DMS114 treated with DMSO at 0.1 percent for 48 hours (cell line): ENCODE results near the gene CRELD1.

Experiments
- DNase-seq: peaks from one replicate; lab custom pipeline; 2025; ENCODE audit not compliant: unreplicated experiment; lab: John Stamatoyannopoulos, UW

Gene CRELD1

DNA sequence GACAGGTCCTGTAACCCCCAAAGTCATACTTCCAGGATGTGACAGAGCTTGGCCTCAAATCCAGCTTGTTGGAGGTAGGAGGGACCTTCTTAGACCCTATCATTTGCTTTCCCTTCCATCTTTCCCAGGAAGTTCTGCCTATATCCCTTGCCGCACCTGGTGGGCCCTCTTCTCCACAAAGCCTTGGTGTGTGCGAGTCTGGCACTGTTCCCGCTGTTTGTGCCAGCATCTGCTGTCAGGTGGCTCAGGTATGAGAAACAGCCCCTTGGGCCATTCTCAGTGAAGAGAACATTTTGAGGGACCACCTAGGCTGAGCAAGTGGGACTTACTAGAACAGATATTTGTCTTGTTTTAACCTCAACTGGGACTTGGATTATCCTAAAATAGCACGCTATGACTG, 29.7 kb upstream of the CRELD1 start:
- no peak for DNase-seq

DNA sequence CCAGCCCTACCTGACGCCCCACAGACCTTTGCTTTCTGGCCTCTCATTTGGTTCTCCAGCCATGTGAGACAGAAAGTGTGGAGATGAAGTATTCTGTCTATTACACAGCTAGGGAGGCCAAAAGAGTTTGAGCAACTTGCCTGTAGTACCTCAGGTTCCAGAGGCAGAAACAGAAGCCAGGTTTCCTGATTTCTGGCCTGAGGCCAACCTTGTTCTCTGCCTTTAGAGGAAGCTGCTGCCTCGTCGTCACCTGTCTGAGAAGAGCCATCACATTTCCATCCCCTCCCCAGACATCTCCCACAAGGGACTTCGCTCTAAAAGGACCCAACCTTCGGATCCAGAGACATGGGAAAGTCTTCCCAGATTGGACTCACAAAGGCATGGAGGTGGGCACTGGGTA, 27.2 kb upstream of the CRELD1 start:
- DNase-seq = no peak

- no peak for DNase-seq
Observed at GRCh38 chr3:9908286-9908685, 25.3 kb upstream of the CRELD1 start.

GRCh38 chr3:9909221-9910013, 24.2 kb upstream of the CRELD1 start:
- no peak for DNase-seq

GRCh38 chr3:9911863-9912262, 21.8 kb upstream of the CRELD1 start:
- DNase-seq = no peak

DNA sequence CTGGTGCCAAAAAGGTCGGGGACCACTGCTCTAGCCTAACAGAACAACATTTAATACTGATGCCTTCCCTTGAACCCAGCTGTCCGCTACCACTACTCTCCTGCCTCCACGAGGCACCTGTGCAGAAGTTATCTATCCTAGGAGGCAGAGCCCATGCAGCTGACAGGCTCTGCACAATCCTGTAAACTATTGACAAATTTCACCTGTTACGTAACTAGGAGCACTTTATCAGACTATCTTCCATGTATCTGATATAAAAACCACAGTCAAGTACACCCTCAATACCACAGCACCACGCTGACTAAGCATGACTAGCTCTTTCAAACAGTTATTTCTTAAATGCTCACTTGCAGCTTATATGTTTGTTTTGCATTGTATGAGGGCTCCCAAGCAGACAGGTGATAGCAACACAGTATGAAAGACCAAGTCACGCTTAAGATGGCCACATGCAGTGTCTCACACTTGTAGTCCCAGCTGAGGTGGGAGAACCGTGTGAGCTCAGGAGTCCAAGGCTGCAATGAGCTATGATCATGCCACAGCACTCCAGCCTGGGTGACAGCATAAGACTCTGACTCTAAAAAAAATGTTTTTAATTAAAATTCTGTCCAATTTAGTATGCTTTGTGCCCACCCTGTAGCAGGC, 21.2 kb upstream of the CRELD1 start:
- DNase-seq = no peak

DNA sequence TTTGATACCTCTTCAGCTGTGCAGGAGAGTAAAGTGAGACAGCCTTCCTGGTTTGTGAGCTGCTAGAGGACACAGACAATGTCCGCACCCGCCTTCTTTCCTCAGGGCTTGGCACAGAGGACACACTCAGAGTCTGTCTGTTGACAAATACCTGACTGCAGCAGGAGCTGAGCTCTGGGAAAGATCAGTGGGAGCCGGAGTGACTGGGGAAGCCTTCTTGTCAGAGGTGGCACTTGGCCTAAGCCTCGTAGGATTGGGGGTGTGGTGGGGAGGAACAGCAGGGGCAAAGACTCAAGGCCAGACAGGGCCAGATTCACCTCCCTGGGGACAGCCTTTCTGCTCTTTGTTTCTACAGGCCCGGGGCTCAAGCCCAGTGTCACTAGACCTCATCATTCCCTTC, 20.0 kb upstream of the CRELD1 start:
- DNase-seq = no peak

- no peak for DNase-seq
Observed at GRCh38 chr3:9914011-9914410, 19.6 kb upstream of the CRELD1 start.

DNA sequence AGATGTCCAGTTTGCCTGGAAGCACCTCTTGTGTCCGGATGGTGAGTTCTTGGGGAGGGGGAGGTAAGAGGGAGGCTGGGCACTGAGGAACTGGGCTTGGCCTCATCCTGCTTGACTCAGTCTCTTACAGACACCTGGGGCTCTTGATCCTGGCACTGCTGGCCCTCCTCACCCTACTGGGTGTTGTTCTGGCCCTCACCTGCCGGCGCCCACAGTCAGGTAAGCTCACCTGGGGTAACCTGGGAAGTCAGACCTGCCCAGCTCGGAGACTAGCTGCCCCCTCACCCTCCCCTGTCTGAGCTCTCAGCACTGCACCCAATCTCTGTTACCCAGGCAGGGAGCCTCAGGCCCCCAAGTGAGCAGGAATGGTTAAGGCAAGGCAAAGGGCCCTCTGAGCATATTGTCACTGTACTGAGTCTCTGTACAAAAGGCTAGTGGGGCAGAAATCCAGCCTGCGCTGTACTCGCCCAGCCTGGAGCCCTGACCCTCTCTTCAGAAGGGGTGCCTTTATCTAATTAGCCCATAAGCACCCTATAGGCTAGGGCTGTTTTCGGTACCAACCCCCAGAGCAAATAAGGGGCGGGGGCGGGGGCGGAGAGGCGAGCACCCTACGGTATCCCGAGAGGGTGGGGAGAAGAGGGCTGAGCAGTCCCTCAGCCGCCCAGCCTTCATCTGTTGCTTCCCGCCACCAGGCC, 18.9 kb upstream of the CRELD1 start:
- DNase-seq = no peak

DNA sequence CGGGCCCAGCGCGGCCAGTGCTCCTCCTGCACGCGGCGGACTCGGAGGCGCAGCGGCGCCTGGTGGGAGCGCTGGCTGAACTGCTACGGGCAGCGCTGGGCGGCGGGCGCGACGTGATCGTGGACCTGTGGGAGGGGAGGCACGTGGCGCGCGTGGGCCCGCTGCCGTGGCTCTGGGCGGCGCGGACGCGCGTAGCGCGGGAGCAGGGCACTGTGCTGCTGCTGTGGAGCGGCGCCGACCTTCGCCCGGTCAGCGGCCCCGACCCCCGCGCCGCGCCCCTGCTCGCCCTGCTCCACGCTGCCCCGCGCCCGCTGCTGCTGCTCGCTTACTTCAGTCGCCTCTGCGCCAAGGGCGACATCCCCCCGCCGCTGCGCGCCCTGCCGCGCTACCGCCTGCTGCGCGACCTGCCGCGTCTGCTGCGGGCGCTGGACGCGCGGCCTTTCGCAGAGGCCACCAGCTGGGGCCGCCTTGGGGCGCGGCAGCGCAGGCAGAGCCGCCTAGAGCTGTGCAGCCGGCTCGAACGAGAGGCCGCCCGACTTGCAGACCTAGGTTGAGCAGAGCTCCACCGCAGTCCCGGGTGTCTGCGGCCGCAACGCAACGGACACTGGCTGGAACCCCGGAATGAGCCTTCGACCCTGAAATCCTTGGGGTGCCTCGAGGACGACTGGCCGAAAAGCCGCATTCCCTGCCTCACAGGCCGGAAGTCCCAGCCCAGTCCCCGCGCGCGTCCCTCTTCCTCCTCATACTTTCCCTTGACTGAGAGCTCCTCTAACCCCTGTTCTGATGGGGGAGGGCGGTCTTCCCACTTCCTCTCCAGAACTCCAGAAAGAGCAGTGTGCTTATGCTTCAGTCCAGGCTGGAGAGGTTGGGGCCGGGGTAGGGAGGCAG, 18.1 kb upstream of the CRELD1 start:
- DNase-seq = no peak

- DNase-seq = no peak
Observed at GRCh38 chr3:9916346-9916733, 17.3 kb upstream of the CRELD1 start.

GRCh38 chr3:9916734-9917680, 16.6 kb upstream of the CRELD1 start, which contains the start of gene IL17RC:
IL17RC (plus strand) TSS chr3:9917098; CDS start chr3:9917316, 218 bp downstream.
- DNase-seq = peak; percentile 33

GRCh38 chr3:9917820-9918219, 15.8 kb upstream of the CRELD1 start:
- no peak for DNase-seq

DNA sequence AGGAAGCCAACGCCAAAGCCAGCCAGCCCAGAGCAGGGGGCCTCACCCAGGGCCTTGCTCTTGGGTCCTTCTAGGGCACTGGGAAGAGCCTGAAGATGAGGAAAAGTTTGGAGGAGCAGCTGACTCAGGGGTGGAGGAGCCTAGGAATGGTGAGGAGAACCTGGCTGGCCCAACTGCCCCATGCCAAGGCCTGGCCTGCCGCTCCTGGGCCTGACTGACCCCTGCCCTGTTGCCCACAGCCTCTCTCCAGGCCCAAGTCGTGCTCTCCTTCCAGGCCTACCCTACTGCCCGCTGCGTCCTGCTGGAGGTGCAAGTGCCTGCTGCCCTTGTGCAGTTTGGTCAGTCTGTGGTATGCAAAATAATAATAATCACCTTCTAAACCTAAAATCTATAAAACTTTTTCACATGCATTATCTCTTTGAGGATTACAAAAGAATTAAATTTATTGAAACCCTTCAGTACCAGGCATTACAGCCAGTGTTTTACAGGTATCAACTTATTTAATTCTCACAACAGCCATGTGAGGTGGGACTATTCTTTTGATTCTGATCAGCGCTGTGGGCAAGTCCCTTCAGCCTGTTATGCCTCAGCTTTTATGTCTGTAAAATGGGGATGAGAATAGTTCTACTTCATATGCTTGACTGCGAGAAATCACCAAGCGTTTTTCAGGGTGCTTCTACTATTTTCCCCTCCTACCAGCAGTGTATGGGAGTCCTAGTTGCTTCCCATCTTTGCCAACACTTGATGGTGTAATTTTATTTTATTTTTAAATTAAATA, 15.2 kb upstream of the CRELD1 start:
- no peak for DNase-seq

DNA sequence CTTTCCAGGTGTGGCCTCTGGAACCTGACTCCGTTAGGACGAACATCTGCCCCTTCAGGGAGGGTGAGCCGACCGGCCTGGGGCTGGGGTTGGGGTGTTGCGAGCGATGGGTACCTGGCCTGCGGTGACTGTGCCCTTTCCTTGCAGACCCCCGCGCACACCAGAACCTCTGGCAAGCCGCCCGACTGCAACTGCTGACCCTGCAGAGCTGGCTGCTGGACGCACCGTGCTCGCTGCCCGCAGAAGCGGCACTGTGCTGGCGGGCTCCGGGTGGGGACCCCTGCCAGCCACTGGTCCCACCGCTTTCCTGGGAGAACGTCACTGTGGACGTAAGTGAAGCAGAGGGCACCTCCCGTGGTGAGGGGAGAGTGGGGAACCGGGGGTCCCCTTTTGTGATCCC, 5.5 kb upstream of the CRELD1 start:
- no peak for DNase-seq

DNA sequence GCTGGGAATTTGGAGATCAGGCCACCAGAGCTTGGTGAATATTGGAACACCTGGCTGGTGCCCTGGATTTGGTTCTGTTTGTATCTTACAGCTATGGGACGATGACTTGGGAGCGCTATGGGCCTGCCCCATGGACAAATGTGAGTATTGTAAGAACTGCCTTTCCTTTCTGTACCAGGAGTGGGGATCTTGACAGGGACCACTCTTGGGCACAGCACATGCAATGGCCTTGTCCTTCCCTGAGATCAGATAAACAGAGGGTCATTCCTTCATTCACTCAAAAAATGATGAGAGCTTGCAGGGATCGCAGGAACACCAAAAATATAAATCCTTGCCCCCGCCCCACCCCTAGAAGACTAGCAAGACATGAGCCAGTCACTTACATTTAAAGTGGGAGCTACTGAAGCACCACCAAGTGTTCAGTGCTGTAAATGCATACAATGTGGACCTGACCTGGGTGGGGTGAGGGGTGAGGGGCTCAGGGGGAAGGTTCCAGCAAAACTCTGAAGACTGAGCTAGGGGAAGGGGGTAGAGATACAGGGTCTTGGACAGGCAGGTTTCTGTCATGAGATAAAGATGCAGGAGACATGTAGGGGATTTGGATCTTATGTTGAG, 2.7 kb upstream of the CRELD1 start:
- no peak for DNase-seq

GRCh38 chr3:9932535-9932842, 1.1 kb upstream of the CRELD1 start:
- DNase-seq = no peak

DNA sequence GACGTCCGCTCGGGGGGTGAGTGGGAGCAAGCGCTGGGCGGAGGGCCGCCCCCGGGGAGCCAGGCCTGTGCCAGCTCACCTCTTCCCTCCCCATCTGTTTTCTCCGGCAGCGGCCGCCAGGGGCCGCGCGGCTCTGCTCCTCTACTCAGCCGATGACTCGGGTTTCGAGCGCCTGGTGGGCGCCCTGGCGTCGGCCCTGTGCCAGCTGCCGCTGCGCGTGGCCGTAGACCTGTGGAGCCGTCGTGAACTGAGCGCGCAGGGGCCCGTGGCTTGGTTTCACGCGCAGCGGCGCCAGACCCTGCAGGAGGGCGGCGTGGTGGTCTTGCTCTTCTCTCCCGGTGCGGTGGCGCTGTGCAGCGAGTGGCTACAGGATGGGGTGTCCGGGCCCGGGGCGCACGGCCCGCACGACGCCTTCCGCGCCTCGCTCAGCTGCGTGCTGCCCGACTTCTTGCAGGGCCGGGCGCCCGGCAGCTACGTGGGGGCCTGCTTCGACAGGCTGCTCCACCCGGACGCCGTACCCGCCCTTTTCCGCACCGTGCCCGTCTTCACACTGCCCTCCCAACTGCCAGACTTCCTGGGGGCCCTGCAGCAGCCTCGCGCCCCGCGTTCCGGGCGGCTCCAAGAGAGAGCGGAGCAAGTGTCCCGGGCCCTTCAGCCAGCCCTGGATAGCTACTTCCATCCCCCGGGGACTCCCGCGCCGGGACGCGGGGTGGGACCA, 632 bp upstream of the CRELD1 start:
- DNase-seq = peak; percentile 66
